GM18526 (cell line): ENCODE data around the gene FIBIN.

Source experiments
- POLR2A ChIP-seq: IDR thresholded peaks from 3 replicates; pipeline ENCODE4 v1.6.1; 2011; ENCODE audit not compliant: insufficient read length; ENCODE audit errors: extremely low read depth

FIBIN gene

DNA sequence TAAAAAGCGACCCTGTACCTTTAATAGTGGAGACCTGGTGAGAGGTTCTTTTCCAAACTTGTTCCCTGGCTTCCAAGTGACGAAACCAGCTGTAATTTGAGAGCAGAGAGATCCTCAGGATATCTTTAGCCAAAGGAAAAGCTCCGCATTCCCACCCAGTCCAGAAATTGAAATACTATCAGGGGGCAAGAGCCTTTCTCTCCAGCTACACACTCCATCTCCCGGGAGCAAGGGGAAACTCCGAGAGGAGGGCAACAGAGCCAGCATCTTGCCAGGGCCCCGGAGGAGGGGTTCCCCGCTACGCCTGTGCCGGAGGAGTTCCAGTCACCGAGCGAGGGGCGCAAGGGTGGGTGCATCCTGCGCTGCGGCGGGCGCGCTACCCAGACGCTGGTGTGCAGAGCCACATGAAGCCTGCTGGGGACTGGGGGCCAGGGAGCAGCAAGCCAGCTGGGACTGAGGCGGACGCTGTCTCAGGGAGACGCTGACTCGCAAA, at the start of gene FIBIN:
FIBIN (plus strand) TSS at position 148 of the 493 bp plus-strand sequence. CDS start 415 bp downstream, outside the sequence.
- TF ChIP-seq POLR2A: no peak

DNA sequence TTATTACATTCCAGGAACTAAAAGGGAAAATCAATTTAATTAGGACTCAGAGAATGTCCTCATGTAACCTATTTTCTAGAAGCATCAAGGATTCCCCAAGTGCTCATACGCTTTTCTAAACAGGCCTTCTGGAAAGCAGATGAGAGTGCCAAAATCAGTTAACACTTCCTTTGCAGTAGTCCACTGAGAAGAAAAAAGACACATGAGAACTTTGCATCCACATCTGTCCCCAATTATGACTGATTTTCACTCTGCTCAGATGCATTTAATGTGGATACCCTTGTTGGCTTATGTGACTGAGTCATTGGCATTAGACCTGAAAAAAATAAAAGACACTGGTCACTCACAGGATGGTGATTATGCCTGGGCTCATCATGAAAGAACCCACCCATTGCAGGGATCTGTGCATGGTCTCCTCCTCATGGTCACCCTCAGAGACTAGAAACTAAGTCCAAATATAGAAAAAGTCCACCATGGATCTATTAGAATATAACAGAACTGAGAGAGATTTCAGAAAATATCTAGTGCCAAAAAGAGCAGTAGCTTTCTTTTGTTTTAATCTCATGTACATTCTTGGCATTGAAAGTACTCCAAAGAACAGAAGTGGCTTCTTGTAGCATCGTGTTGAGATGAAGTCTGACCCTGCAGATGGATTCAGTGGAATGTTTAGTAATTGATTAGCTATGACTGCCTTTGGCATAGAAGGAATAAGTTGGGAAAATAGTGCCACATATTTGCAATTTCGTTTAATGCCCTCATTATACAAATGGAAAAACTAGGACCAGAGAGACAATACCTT, 48.8 kb upstream of the FIBIN start:
- TF ChIP-seq POLR2A: no peak

DNA sequence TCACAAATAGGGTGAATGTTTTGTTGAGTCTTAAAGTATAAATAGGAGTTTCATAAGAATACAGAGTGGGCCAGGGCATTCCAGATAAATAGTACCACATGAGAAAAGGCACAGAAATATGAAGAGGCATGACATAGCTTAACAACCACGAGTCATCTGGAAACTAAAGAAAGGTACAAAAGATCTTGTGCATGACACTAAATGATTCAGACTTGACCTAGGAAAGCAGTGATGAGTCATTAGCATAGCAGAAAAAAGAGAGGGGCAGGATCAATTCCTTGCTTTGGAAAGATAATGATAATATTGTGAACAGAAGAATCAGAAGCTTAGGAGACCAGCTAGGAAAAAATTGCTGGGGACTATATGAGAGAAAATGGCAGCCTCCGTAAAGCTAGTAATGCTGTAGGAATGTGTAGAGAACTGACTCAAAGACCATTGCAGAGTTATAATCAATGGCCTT, 47.6 kb upstream of the FIBIN start:
- no peak for TF ChIP-seq POLR2A

DNA sequence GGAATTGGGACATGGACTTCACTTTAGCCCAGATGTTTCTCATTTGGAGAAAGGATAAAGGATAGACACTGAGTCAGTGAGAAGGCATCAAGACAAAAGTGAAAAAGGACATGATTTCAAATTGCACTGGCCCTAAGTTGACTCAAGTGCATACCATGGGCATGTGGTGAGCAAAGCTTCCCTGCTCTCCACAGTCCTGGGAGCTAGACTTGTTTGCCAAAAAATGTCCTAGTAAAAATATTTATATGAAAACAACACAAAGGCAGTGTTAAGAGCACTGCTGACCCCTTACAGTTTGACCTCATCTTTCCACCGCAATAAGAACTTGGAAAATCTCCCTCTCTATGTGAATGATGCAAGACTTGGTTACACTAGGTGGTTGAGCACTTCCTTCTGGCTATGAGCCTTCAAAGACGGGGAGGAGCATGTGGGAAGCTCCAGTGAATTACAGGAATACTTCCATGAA, 46.5 kb upstream of the FIBIN start:
- TF ChIP-seq POLR2A: no peak

DNA sequence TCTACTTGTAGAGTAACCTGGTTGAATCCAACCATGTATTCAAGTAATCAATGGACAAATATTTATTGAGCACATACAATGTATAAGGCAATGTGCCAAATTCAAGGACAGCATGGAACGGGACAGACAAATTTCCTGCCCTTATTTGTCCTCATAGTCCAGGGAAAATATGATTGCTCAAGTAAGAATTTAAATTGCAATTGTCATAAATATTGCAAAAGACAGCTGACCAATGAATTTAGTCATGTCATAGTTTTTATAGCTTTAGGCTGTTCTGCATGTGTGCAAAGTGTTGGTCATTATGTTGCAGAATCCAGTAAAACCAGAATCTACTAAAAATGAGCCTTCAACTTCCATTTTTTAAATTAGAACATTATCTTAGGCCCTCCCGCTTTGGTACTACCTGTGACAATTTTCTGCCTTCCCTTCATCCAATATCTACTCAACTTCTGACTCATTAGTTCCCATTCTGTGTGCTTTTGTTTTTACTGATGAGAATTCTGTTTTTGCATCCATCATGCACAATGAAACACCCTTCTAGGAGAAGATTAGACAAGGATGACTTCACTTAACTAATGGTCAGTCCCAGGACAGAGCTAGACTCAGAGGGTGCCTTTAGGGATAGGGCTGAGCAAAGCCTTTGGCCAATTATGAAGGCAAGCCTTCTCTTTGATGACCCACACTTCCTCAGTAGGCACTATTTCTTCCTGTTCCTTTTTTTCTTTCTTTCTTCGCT, 45.8 kb upstream of the FIBIN start:
- no peak for TF ChIP-seq POLR2A

DNA sequence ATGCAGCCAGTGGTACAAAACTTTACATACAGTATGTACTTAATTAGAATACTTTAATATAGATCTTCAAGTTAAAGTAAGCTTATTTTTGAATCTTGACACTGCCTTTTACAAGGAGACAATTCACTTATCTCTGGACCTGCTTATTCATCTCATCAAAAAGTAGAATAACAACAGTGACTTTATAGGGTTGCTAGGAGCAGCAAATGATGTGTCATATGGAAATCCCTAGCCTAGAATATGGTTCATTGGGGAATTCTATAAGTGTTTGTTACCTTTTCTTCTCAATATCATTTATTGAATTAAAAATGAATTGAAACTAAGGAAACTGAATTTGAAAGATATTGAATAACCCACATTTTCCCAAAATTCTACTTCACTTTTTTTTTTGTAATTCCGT, 45.0 kb upstream of the FIBIN start:
- TF ChIP-seq POLR2A: no peak

DNA sequence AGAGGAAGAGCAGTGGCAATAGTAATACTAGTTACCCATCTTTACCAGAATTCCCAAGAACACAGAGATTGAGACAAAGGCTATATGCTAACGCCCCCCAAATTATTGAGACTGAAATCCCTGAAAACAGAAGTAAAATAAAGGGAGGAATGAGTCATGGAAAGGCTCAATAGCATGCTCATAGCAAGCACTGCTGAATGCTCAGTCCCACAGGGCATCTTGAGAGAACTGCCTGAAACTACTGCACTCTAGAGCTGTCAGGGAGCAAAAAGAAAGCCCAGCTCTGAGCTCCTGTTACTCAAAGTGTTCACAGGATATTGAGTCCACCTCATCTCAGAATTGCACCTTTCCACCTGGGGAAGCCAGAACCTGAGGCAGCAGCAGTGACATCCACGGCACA, 44.1 kb upstream of the FIBIN start:
- no peak for TF ChIP-seq POLR2A

DNA sequence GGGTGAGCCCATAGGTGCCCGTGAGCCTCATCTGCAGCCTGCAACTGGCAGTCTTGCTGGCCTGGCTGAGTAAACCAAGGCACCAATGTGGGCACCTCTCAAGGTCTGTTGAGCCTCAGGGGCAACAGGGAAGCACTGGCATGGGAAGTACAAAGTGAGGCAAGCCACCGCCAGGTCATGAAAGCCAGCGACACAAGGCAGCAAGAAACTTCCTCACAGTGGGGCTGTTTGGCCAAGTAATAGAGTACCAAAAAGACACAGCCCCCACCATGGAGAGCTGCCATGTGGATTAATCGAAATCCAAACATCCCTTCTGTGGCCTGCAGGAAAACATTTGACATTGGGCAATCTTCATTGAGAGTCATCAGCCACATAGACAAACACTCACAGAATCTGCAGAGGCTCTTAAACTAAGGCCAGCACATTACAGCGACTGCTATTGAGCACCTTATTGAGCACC, 43.6 kb upstream of the FIBIN start:
- TF ChIP-seq POLR2A: no peak

DNA sequence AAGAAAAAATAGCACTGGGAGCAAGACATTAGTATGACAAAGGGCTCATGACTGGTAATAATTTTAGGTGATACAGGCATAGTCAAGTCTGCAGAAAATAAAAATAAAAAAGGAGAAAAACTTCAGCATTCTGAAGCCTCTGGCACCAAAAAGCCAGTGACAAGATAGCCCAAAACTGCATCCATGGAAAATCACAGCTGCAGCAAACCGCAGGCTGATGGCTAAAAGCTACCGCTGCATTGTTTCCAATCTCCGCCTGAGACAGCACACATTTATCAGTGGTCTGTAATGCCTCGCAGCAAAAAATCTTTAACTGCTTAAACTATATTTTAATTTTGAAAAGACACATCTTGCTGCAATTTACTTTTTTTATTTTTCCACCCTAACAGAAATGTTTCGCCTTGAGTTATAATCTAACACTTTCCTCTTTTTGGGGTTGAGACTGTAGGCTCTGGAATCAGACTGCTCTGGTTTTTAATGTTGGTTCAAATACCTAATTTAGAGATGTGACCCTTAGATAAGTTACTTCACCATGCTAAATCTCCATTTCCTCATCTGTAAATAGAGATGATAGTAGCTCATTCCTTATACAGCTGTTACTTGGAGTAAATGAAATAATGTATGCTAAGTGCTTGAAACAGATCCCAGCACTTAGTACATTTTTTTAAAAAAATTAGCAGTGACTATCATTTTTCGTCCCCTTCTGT, 42.0 kb upstream of the FIBIN start:
- TF ChIP-seq POLR2A: no peak

DNA sequence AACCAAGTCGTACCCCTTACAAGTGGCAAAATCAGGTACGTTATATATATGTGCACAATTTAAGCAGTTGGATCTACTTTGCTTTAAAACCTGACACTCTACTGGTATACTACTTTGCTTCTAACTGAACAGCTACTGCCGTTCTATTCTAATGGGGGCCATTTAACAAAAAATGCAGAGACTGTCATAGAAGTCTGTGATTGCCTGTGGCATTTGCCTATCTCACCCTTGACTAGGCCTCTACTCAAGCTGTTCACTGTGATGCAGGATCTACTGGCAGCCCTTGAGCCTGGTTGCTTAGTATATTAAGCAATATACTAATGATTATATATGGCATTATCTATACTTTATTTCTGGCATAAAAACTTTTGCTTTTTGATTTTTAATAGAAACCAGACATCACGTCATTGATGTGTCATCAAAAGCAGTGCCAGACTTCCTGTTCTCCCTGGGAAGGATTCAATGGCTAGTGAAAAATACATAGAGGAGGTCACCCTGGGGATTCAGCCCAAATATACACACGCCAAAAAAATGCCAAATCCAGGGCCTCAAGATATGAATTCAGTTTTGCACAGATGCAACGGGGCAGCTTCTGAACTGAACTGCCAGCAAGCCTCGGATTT, 40.0 kb upstream of the FIBIN start:
- TF ChIP-seq POLR2A: no peak

DNA sequence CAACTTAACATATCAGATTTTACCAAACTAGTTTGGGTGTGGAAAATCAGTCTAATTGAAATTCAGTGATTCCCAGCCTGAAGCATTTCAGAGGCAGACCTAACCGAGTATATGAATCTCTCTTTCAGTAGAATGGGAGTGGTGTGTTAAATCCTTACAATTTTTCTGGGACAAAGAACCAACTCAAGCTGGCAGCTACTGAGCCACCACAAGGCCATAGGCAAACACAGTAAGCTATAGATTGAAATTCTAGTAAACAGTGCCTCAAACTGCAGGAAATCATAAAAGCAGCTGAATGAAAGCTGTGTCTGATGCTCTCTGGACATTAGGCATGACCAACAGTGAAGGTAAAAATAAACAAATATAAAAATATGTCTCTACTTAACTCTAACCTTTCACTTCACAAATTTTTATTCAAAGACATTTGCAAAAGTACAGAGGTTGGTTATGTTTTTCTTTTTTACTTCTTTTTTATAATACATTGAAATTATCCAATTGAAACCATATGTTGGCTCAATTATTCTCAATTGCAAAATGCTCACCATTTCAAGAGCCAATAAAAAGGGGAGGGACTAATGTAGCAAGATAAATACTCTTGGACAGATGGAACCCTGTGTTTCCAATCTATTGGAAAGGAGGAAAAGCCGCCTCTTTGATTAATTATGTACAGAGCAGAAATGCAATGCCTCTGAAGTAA, 35.8 kb upstream of the FIBIN start:
- no peak for TF ChIP-seq POLR2A

DNA sequence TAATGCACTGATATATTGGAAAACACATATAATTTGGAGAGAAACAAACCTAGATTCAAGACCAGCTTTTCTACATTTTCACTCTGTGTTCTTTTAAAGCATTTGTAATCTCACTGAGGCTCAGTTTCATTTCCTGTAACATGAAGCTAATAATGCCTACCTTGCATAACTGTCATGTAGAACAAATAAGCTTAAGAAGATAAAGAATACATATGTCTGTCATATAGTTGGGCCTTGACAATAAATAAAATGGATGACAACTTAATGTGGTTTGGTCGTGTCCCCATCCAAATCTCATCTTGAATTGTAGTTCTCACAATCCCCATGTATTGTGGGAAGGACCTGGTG, 35.2 kb upstream of the FIBIN start:
- no peak for TF ChIP-seq POLR2A

DNA sequence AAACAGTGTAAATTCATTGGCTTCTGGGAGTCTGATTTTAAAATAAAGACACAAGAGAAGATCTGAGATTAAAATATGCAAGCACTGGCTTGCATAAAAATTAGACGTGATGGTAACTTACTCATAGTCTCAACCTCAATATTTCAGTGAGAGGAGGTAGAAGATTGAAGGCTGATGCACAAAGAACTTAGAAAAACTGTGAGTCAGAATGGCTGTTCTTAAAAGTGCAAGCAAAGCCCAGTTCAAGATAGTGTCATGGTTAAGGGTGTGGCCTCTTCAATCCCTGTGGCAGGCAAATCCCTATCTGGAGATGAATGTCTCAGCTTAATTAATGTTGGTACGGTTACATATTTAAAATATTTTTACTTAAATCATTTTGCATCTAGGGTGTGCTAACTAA, 33.6 kb upstream of the FIBIN start:
- TF ChIP-seq POLR2A: no peak

DNA sequence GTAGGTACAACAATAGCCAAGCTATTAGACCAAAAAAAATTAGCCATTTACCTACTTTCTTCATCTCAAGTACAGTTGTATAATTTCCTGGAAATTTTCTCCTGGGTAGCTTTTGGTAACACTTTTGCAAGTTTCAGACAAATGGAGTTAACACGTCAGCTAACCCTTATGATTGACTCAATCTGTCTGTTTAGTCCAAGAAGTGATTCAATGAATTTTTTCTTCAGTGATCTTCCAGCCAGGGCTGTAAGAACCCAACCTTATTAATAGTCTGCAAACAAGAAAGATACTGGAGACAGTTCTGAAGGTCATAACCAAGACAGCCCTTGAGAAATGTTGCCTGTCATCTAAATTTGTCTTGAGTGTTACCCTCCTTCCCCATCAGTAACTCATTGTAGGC, 30.1 kb upstream of the FIBIN start:
- no peak for TF ChIP-seq POLR2A
